CD14-positive monocyte (primary cell): Measurements from ENCODE around the gene NELFA. TPM values are rescaled to one million over a fixed set of nuclear protein-coding genes. Genes with fewer than 3 reads are reported as not detected.

ENCODE experiments used
- DNase-seq, 3 donors: peaks; one replicate each; pipeline ENCODE4 v3.0.0-alpha.2; 2011 to 2022
- H2AFZ ChIP-seq: 2 replicates; pipeline ENCODE4 v1.6.0; 2012; ENCODE audit warnings: mild to moderate bottlenecking, low read depth, low read length, inconsistent platforms; ENCODE audit not compliant: insufficient read depth, poor library complexity, severe bottlenecking
- H3K27ac ChIP-seq, 2 donors: 1 replicate in 1 of 2; 2 replicates in 1 of 2; pipeline ENCODE4 v1.5.1; 2012 to 2013; ENCODE audit warnings: low read length in 2 of 2, control low read depth in 1 of 2, inconsistent platforms in 1 of 2, low read depth in 1 of 2, mild to moderate bottlenecking in 1 of 2
- H3K27me3 ChIP-seq, 2 donors: one replicate each; pipeline versions ENCODE4 v1.6.0 to v1.6.1; 2011 to 2013; ENCODE audit warnings: low read length in 2 of 2; ENCODE audit not compliant: control insufficient read depth in 2 of 2, insufficient read depth in 2 of 2
- H3K36me3 ChIP-seq, 2 donors: replicated peaks in 1 of 2; 1 replicate in 1 of 2; 2 replicates in 1 of 2; pipeline versions ENCODE4 v1.5.1 to v1.6.1; 2012 to 2013; ENCODE audit warnings: low read length in 2 of 2, control low read depth in 1 of 2, inconsistent platforms in 1 of 2, mild to moderate bottlenecking in 1 of 2; ENCODE audit not compliant: insufficient read depth in 2 of 2, control insufficient read depth in 1 of 2
- H3K4me1 ChIP-seq, 2 donors: 1 replicate in 1 of 2; 2 replicates in 1 of 2; pipeline versions ENCODE4 v1.5.1 to v1.6.1; 2012 to 2013; ENCODE audit warnings: low read length in 2 of 2, control low read depth in 1 of 2, inconsistent platforms in 1 of 2, mild to moderate bottlenecking in 1 of 2, moderate library complexity in 1 of 2; ENCODE audit not compliant: insufficient read depth in 2 of 2, control insufficient read depth in 1 of 2
- H3K4me2 ChIP-seq: replicated peaks from 2 replicates; pipeline ENCODE3; 2012; ENCODE audit warnings: low read length, moderate library complexity, mild to moderate bottlenecking; ENCODE audit not compliant: poor library complexity, severe bottlenecking; ENCODE audit errors: extremely low read depth
- H3K4me3 ChIP-seq, 3 experiments: fragments of 200-600 bp in 1 of 3; sonication (generic) in 1 of 3; replicated peaks in 1 of 3; 1 replicate in 2 of 3; 2 replicates in 1 of 3; pipeline ENCODE4 v1.5.1; 2011 to 2013; ENCODE audit warnings: low read length in 3 of 3, mild to moderate bottlenecking in 3 of 3, control low read depth in 2 of 3, low read depth in 2 of 3, inconsistent platforms in 1 of 3, moderate library complexity in 1 of 3
- H3K79me2 ChIP-seq: 2 replicates; pipeline ENCODE4 v1.6.0; 2012; ENCODE audit warnings: mild to moderate bottlenecking, control low read depth, inconsistent platforms, low read length, moderate library complexity; ENCODE audit not compliant: insufficient read depth
- H3K9ac ChIP-seq: 2 replicates; pipeline ENCODE4 v1.6.0; 2017; ENCODE audit warnings: low read length, mild to moderate bottlenecking; ENCODE audit not compliant: insufficient read depth, poor library complexity, severe bottlenecking
- H3K9me3 ChIP-seq, 2 donors: replicated peaks in 1 of 2; 1 replicate in 1 of 2; 2 replicates in 1 of 2; pipeline versions ENCODE4 v1.5.1 to v1.6.1; 2012 to 2013; ENCODE audit warnings: low read length in 2 of 2, control low read depth in 1 of 2; ENCODE audit not compliant: control insufficient read depth in 1 of 2, insufficient read depth in 1 of 2
- H4K20me1 ChIP-seq: 2 replicates; pipeline ENCODE4 v1.6.0; 2012; ENCODE audit warnings: mild to moderate bottlenecking, low read length, control low read depth, moderate library complexity; ENCODE audit not compliant: insufficient read depth
- H3K27ac Mint-ChIP-seq, 7 donors: one replicate each; pipeline ENCODE4 v1.8.0; 2020; ENCODE audit warnings: mild to moderate bottlenecking in 7 of 7, mixed read lengths in 7 of 7, moderate library complexity in 6 of 7, inconsistent platforms in 2 of 7
- H3K27me3 Mint-ChIP-seq, 3 donors: one replicate each; pipeline ENCODE4 v1.8.0; 2021 to 2022; ENCODE audit warnings: low read depth in 3 of 3, mild to moderate bottlenecking in 3 of 3, mixed read lengths in 3 of 3, moderate library complexity in 3 of 3, inconsistent platforms in 1 of 3
- H3K36me3 Mint-ChIP-seq, 2 donors: one replicate each; pipeline ENCODE4 v1.8.0; 2020; ENCODE audit warnings: mixed read lengths in 2 of 2, inconsistent platforms in 1 of 2, mild to moderate bottlenecking in 1 of 2
- H3K4me1 Mint-ChIP-seq: one replicate; pipeline ENCODE4 v1.8.0; 2020; ENCODE audit warnings: mild to moderate bottlenecking, mixed read lengths
- H3K4me3 Mint-ChIP-seq, 2 donors: one replicate each; pipeline ENCODE4 v1.8.0; 2020; ENCODE audit warnings: mild to moderate bottlenecking in 2 of 2, mixed read lengths in 2 of 2, moderate library complexity in 1 of 2
- H3K9me3 Mint-ChIP-seq, 7 donors: one replicate each; pipeline ENCODE4 v1.8.0; 2020 to 2022; ENCODE audit warnings: mixed read lengths in 7 of 7, mild to moderate bottlenecking in 6 of 7, moderate library complexity in 6 of 7, inconsistent platforms in 2 of 7
- CTCF ChIP-seq: fragments of 200-600 bp; IDR thresholded peaks from one replicate; pipeline ENCODE4 v1.8.0; 2022; ENCODE audit warnings: antibody characterized with exemption, mild to moderate bottlenecking
- WGBS: methylation state at CpG from one replicate; pipeline ENCODE4 v1.1.5; 2013; ENCODE audit warnings: missing lambda C conversion rate; ENCODE audit not compliant: insufficient coverage; 5-methylcytosine and 5-hydroxymethylcytosine counted together
- intact Hi-C, 2 donors: fragments of 100-400 bp; cut with micrococcal nuclease; formaldehyde crosslinking; loops; one replicate each; pipeline versions ENCODE4 v1.15.0 to v1.15.1; 2023
- polyA plus RNA-seq, 3 donors: library from polyadenylated mRNA; depleted of rRNA in 1 of 3; unstranded in 2 of 3; stranded (reverse) in 1 of 3; fragments of 300-500 nt in 2 of 3; fragments of >200 nt in 1 of 3; fragmentation: Illumina TruSeq in 2 of 3; gene quantifications; 1 replicate in 2 of 3; 2 replicates in 1 of 3; pipeline ENCODE4 v1.2.3, GENCODE V29; 2012 to 2021

The NELFA gene
- polyA plus RNA-seq, 3 donors, result 10.0 to 22.1 (median 10.5) TPM

GRCh38 chr4:2046031-2046961 is 37.5 kb upstream of the NELFA start:
- Histone ChIP-seq H2AFZ (no peak overlapping the region), H3K79me2 (no peaks in the 10 kb centered on the region), H3K27ac (no peak overlapping the region), H3K27me3 (peaks cover 2 to 54% of the 10 kb centered on the region in 2 donors), H3K4me1 (peaks cover 11 to 14% of the 10 kb centered on the region in 2 donors), H3K36me3 (peaks cover 0 to 3% of the 10 kb centered on the region in 2 donors), H3K4me2 (no peak overlapping the region), H3K4me3 (no peak overlapping the region), H4K20me1 (peaks cover 16% of the 10 kb centered on the region), H3K9me3 (peaks cover 3 to 5% of the 10 kb centered on the region in 2 donors), H3K9ac (no peak overlapping the region)
- Mint-ChIP-seq H3K4me3 (peak overlapping the region in 1 of 2 donors; percentile 42), H3K27me3 (peaks cover 40 to 74% (median 52%) of the 10 kb centered on the region in 3 donors), H3K36me3 (peaks cover 2 to 10% of the 10 kb centered on the region in 2 donors), H3K4me1 (peaks cover 6% of the 10 kb centered on the region), H3K9me3 (peaks cover 3 to 9% (median 5%) of the 10 kb centered on the region in 7 donors), H3K27ac (peak overlapping the region in 1 of 7 donors; percentile 66)
- no peak for DNase-seq
- no peak for TF ChIP-seq CTCF
- intact Hi-C loops, result no loop called here
- WGBS, result 71% methylated on average over 17 of the region's 28 CpGs

- Histone ChIP-seq H3K27ac (no peak overlapping the region), H2AFZ (no peak overlapping the region), H3K4me3 (no peak overlapping the region), H3K9me3 (peaks cover 3 to 5% of the 10 kb centered on the region in 2 donors), H3K4me1 (peaks cover 14 to 19% of the 10 kb centered on the region in 2 donors), H3K36me3 (peaks cover 0 to 3% of the 10 kb centered on the region in 2 donors), H3K4me2 (no peak overlapping the region), H3K9ac (no peak overlapping the region), H4K20me1 (peaks cover 16% of the 10 kb centered on the region), H3K79me2 (no peaks in the 10 kb centered on the region), H3K27me3 (peaks cover 7 to 54% of the 10 kb centered on the region in 2 donors)
- H3K36me3 Mint-ChIP-seq, result peaks cover 2 to 10% of the 10 kb centered on the region in 2 donors
- H3K9me3 Mint-ChIP-seq, result peaks cover 3 to 9% (median 5%) of the 10 kb centered on the region in 7 donors
- H3K27me3 Mint-ChIP-seq, result peaks cover 33 to 74% (median 49%) of the 10 kb centered on the region in 3 donors
- no peak for TF ChIP-seq CTCF
- 77% methylated on average over 11 of the region's 11 CpGs for WGBS
- intact Hi-C loops, result no loop called here
- H3K4me3 Mint-ChIP-seq, result no peak overlapping the region
- peaks cover 6% of the 10 kb centered on the region for H3K4me1 Mint-ChIP-seq
- peak overlapping the region in 1 of 7 donors; percentile 28 for H3K27ac Mint-ChIP-seq
- no peak for DNase-seq
Measured at GRCh38 chr4:2045518-2045951, 36.8 kb upstream of the NELFA start.
